Stimulated activated CD8-positive, alpha-beta memory T cell treated with anti-CD3 and anti-CD28 coated beads, Interleukin-12 subunit alpha, Interleukin-12 subunit beta, amount 100 ng/mL, for 1 hour (primary cell): ENCODE results near the gene GID8.

Experiments
- DNase-seq: peaks from one replicate; pipeline ENCODE4 v3.0.0-alpha.2; 2020; ENCODE audit warnings: low read depth

GID8 gene

DNA sequence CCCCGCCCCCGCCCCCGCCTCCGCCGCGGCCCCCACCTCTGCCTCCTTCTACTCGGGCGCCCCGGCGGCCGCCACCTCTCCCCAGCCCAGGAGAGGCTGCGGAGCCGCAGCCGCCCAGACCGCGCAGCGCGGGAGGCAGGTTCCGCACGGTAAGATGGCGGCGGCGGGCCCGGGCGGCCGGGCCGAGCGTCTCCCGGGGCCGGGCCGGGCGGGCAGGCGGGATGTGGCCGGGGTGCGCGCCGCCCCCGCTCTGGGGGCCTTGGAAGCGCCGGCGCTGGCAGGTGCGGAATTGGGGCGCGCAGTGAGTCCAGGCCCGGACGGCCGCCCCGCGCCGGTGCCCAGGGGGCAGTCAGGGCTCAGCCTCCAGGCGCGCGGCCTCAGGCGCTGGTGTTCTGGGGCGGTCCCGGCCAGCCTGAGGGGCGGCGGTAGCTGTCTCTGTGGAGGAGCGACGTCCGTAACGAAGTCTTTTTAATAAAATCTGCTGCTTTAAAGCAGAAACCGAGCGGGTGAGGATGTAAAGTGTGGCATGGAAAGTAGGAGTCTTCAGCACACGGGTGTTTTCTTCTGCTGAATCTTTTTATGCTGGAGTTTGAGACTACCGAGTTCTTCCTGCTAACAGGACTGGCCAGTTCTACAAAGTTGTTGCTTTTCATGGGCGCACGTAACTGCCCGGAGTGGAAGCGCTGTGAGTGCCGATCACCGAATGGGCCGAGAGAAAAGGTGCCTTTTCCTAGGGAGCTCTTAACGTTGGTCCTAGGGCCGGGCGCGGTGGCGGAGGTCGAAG lies at the start of gene GID8:
GID8 (plus strand) TSS at position 43 of the 784 bp plus-strand sequence. CDS start 3,356 bp downstream, outside the sequence.
- no peak for DNase-seq

GRCh38 chr20:62888406-62888805 lies 49.5 kb upstream of the GID8 start:
- DNase-seq, result no peak

DNA sequence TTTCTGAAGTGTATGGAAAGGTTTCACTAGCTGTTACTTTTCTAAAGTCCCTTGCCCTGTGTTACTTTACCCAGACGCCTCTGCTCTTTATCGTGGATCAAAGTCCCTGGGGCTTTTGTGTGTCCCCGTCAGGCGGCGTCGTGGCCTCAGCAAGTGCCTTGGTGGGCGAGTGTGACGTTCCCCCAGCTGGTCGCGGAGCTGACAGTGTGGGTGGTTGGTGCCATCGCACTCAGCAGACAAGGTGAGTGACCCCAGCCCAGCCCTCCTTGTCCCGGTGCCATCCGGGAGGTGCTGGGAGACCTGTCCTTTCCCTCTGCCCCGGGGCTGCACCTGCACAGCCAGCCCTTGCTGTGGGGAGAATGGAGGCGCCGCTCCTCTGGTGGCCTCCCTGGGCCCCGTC lies 49.0 kb upstream of the GID8 start:
- DNase-seq, result no peak

DNA sequence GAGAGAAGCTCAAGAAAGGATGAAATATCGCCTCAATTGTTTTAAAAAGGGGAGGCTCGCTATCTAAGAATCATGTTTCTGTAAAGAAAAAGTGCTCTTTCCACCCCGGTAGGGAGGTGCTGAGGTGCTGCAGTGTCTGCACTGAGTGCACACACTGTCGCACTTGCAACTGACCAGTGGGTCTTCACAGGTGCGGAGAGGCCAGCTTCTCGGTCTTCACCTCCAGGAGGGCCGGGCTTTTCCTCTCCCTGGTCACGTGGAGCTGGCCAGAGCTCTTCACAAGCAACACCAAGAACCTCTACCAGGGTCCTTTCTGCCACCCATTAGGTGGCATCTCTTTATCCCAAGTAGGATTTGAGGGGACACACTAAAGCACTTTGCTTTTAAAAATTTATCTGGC lies 48.5 kb upstream of the GID8 start:
- DNase-seq, result no peak

- DNase-seq, result no peak
These were observed 48.1 kb upstream of the GID8 start for GRCh38 chr20:62889871-62890270.

GRCh38 chr20:62890444-62890843 lies 47.5 kb upstream of the GID8 start:
- DNase-seq, result no peak

DNA sequence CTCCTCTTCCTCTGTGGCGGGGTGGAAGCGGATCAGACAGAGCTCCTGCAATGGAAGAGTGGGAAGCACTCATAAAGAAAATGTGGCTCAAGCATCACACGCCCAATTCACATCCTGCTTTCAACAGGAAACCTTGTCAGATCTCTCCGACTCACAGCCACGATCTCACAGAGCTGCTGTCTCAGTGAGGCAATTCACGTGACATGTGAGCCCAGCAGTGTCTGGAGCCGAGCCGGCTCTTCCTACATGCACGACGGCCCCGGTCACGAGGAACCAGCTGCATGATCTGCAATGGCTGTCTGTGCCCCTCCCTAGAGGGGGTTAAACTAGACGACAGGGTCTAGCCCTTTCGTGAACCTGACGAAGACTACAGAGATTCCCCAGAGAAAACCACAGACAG lies 46.8 kb upstream of the GID8 start:
- no peak for DNase-seq

- no peak for DNase-seq
These were observed 45.3 kb upstream of the GID8 start for GRCh38 chr20:62892348-62893304.

- no peak for DNase-seq
These were observed 44.2 kb upstream of the GID8 start for GRCh38 chr20:62893700-62894099.

DNA sequence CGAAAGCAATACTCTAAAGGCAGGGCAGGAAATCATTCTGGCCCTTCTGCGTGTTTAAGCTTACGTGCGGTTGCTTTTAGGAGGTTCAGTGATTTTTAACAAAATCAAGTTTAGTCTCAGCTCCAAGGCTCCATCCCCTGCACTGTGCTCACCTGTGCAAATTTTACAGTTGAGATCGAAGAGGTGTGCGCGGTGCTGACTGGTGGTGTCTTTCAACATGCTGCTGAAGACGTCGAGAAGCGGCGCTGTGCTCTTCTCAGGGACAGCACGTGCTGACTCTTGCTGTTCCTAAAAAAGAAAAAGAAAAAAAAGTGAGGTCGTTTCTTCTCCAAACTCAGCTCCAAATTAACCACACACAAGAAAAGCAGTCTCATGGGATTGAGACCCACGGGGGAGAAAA lies 43.7 kb upstream of the GID8 start:
- DNase-seq, result no peak

DNA sequence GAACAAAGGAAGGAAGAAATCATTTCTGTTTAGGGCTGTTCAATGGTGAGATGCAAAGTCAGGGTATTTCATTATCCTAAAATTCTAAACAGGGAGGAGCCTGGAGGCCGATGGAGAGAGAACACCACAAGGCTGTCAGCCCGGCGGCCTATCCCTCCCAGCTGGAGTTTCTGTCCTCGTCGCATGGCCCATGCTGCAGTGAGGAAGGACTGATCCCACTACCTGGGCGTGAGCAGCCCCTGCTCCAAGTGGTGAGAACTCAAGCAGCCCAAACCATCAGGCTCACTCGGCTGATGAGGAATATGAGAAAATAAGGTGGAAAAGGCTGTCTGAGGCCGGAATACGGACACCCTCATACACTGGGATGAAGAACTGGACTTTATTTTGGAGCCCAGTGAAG lies 42.4 kb upstream of the GID8 start:
- no peak for DNase-seq

DNA sequence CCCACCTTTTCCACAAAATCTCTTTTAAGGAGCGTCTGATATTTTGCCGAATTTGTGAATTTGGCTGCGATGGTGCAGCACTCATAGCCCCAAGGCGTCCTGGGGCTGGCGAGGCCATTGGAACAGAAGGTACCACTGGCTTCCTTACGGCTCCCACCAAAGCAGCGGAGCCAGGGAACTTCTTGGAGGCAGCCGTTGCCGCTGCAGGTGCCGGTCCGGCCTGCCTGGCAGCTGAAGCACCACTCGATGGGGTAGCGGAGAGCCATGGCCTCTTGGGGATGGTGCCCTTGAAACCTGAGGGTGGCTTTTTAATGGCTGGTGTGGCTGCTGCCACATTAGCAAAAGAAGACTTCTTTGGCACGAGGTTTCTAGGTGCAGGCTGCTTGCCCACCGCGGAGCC lies 41.4 kb upstream of the GID8 start:
- DNase-seq, result no peak

DNA sequence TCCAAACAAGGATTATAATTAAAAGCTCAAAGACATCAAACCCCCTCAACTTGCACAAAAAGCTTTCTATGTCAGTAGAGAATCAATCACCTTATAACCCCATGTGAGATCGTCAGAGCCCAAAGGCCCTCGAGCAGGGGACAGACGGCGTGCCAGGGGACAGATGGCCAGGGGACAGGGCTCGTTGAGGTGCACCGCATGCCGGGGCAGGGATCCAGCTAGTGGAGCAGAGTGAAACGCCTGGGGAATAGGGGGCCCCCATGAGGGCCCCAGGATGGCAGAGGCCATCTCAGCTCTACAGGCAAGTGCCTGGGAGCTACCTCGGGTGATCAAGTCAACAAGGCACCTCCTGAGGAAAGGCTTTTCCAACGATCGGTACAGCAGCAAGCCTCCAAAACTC lies 40.3 kb upstream of the GID8 start:
- no peak for DNase-seq

- DNase-seq, result no peak
These were observed 39.6 kb upstream of the GID8 start for GRCh38 chr20:62898093-62898964.

DNA sequence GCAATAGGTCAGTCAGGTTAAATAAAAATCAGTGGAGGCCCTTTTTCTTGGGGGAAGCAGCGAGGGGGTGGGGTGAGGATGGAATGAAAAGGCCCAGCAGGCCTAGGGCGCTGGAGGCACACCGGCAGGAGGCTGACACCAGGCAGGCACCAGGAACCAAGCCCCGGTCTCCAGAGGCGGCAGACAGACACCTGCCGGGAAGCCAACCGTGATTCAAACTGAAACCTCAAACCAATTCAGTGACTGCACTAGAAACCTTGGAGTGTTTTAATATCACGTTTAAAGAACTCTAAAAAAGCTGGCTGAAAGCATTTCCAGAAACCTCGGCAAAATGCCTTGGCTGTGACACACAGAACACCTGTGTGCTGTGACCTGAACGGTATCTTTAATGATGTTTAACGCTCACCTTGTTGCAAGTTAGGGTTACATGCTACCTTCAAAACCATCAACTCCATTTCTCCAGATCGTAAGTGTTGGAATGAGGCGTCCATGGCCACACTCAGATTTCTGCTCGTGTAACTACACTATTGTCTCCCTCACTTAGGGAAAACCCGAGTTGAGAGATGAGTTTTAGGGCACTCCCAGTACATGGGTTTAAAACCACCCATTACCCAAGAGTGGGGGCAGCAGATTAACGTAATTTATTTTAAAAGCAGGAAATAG lies 38.8 kb upstream of the GID8 start:
- DNase-seq, result no peak

DNA sequence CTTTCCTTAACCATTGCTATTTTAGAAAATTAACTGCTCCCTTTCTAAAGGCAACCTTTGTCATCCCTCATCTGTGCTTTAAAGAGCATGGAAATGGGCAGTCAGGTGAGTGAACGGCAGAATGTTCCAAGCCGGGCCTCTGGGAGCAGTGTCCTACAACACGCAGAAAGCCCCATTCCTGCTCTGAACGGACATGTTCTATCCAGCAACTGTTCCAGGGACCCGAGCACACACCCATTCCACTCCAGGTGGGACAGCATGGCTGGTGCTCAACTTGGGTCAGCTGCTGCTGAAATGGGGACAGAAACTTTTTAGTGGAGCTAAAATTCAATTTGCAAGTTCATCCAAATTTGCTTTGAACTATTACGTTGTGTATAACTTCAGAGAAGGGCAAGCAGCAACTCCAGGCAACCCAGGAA lies 38.3 kb upstream of the GID8 start:
- DNase-seq, result no peak

GRCh38 chr20:62900052-62900691 lies 37.8 kb upstream of the GID8 start:
- peak; percentile 53 for DNase-seq

DNA sequence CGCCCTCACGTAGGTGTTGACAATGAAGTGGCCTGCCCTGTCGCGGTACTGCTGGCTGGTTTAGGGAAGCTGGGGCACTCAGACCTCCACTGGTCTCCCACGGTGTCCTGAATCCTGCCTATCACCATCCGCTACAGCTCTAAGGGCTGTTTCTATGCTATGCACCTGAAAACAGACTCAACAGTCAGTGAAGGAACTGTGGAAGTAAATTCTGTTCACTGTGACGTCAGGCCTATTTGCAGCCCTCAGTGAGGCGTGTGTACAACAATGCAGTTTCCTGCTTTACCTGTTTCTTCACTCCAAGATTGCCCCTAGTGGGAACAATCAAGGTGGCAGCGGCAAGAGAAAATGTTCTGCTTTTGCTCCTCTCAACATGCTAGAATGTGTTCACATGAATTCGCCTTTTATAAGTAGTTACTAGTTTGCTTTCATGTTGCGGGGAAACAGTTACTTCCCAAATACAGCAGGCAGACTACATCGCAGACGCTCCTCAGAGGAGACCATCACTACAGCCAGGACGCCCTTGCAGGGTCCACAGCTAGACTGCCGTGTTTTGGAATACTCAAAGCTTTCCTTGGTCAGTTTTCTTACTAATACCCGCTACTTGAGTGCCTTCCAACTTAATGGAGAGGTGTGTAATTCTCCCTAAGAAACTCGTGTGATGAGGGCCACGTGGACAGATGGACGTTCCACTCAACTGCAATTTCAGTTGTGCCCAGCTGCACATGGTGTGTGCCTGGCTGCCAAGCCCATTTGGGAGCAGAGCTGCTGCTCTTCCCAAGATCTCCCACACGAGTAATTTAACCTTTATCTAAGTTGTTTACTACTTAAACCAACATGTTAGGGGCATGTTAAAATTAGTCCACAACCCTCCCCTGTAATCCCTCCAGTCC lies 37.0 kb upstream of the GID8 start:
- DNase-seq, result no peak

DNA sequence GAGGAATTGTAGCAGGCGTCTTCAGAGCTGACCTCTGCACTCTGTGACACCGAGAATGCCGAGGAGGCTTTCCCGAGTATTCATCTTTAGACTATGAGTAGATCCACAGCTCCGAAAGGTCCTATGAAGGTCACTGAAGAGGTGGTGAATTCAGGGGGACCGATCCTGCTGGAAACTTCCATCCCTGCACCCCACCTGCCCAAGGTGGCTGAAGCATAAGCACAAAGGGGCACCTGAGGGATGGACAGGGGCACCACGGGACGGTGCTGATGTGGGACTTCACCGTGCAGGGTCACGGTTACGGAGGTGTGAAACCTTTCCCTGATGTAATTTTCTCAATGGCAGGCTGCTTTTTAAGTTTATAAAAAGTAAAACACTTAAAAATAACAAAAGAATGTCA lies 36.1 kb upstream of the GID8 start:
- DNase-seq, result no peak
